GM15510 (cell line): Measurements from ENCODE around the gene C17orf113.
A peak's percentile ranks its signal among the peaks of the same experiment; 100 is the strongest.

Experiments
- POLR2A ChIP-seq: IDR thresholded peaks from 3 replicates; pipeline ENCODE4 v1.6.1; 2011; ENCODE audit warnings: borderline replicate concordance; ENCODE audit not compliant: insufficient read length; ENCODE audit errors: extremely low read depth

C17orf113 gene

DNA sequence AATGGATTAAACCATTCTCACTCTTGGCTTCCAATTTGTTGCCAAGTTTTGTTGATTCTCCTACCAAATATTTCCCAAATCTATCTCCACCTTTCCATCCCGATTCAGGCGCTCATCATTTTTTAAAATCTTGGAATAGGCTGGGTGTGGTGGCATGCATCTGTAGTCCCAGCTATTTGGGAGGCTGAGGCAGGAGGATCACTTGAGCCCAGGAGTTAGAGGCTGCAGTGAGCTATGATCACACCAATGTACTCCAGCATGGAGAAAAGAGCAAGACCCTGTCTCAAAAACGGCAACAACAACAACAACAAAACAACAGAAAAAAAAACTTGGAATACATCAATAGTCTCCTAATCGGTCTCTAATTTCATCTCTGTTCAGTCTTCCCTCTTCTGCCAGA is 31.4 kb downstream of the C17orf113 start:
- TF ChIP-seq POLR2A, result no peak

- TF ChIP-seq POLR2A, result no peak
Observed at GRCh38 chr17:42018339-42018738, 32.1 kb downstream of the C17orf113 start.

GRCh38 chr17:42017866-42018200 is 32.6 kb downstream of the C17orf113 start:
- TF ChIP-seq POLR2A, result no peak

DNA sequence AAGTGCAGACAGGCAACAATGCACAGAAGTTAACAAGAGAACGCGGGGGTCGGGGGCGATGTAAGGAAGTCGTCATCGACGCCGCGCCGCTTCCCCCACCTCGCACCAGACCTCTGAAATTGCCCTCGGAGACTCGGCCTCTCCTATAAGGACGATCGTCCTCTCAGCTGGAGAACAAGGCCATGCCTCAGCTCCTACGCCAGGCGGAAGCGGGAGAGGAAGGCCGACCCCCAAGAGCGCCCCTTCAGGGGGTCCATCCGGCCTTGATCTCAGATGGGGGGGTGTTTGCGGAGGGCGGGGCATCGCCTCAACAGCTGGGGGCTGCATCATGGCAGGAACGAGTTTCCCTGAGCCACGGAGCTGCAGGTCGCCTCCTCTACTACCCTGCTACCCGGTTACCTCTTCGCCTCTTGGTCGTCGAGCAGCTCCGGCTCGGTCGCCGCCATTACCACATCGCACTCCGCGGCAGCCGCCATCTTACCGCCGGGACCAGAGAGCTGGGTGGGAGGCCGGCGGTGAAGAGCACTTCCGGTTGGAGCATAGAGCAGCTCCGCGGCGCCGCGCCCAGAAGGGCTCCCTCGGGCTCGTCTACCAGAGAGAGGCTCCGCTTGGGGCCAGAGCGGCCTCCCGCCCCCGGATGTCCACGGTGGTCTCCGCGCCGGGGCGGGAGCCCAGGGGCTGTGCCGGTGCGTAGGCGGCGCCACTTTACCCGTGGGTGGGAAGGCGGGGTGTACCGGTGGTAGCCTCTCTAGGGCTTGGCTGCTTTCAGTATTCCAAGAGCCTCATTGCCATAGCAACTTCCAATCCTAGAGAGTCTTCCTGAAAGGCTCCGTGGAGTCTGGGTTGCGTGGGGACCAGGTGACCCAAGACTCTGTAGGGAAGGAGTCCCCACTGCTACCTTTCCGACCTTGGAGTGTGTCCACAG is 33.2 kb downstream of the C17orf113 start, which contains the start of gene DNAJC7:
Gene DNAJC7, minus strand, starts transcription at position 499 of the 925 bp plus-strand sequence. Its CDS starts 23 bp downstream, at position 476.
- TF ChIP-seq POLR2A, result peak; percentile 84

DNA sequence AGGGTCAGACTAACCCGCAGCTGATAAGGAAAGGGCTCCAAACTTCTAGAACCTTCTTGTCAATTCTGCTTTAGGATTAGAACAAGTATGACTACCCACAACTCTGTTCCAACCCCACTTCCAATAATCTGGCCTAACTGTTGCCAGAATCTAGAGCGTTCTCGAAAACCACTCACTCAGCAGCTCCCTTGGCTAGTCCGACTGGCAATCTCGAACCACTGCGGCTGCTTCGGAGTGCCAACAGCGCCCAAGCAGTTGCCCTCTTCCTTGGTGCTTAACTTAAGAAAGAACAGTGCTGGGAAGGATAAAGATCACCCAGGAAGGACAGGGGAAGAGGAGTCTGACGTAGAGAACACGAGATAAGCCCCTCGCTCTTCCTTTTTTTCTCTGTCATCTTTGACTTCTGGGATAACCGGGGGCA is 34.0 kb downstream of the C17orf113 start:
- no peak for TF ChIP-seq POLR2A

- TF ChIP-seq POLR2A, result no peak
Observed at GRCh38 chr17:42010898-42011516, 39.4 kb downstream of the C17orf113 start.

GRCh38 chr17:42009170-42009569 is 41.2 kb downstream of the C17orf113 start:
- TF ChIP-seq POLR2A, result no peak

GRCh38 chr17:42005166-42005565 is 45.2 kb downstream of the C17orf113 start:
- no peak for TF ChIP-seq POLR2A

- no peak for TF ChIP-seq POLR2A
Observed at GRCh38 chr17:42002792-42003301, 47.6 kb downstream of the C17orf113 start.

- TF ChIP-seq POLR2A, result no peak
Observed at GRCh38 chr17:42002175-42002791, 48.1 kb downstream of the C17orf113 start.

GRCh38 chr17:42001729-42002128 is 48.7 kb downstream of the C17orf113 start:
- TF ChIP-seq POLR2A, result no peak

GRCh38 chr17:42000413-42001133 is 49.8 kb downstream of the C17orf113 start:
- TF ChIP-seq POLR2A, result no peak

DNA sequence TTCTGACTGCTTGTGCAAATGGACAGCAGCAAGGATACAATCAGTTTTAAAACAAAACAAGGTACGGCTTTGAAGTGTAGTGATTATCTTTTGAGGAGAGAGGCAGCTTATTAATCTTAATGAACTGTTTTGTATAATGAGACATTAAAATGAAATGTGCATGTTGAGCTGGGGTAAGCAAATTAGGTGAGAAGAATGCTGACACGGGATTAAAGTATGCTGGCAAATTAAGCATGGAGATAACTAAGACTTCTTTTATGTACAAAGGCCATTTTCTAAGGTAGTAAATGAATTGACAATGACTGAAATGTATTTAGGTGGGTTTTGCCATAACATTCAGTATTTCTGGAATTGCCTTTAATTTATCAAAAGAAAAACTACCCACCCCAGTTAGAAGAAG is 51.9 kb downstream of the C17orf113 start:
- no peak for TF ChIP-seq POLR2A

DNA sequence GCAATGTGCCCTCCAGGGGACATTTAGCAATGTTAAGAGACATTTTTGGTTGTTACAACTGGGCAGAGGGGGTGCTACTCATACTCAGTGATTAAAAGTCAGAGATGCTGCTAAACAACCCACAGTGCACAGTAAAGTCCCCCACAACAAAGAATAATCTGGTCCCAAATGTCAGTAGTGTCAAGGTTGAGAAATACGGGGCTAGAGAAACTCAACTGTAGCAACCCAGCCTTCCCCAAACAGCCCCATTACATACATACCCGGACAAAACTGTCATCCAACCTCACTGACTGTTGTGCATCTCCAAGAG is 53.6 kb downstream of the C17orf113 start:
- no peak for TF ChIP-seq POLR2A

DNA sequence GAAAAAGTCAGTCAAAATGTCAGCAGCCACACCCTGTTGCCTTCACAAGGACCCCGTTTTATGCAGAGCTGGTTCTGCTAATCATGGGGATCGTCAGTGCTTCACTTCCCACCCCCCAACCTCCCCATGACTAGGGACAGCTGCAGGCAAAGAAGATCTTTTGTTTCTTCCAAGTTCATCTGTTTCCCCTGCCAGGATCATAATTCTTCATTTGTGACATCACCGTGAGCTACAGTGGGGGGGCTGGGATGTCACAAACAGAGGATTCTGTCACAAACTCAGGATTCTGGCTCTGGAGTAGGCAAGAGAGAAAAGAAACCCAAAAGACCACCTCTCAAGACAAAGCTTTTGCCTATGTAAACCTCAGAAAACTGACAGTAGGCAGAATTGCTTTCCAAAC is 57.8 kb downstream of the C17orf113 start:
- no peak for TF ChIP-seq POLR2A

- no peak for TF ChIP-seq POLR2A
Observed at GRCh38 chr17:41989702-41990419, 60.5 kb downstream of the C17orf113 start.
